ENCODE data around the gene ARID1B.

The ARID1B gene

DNA sequence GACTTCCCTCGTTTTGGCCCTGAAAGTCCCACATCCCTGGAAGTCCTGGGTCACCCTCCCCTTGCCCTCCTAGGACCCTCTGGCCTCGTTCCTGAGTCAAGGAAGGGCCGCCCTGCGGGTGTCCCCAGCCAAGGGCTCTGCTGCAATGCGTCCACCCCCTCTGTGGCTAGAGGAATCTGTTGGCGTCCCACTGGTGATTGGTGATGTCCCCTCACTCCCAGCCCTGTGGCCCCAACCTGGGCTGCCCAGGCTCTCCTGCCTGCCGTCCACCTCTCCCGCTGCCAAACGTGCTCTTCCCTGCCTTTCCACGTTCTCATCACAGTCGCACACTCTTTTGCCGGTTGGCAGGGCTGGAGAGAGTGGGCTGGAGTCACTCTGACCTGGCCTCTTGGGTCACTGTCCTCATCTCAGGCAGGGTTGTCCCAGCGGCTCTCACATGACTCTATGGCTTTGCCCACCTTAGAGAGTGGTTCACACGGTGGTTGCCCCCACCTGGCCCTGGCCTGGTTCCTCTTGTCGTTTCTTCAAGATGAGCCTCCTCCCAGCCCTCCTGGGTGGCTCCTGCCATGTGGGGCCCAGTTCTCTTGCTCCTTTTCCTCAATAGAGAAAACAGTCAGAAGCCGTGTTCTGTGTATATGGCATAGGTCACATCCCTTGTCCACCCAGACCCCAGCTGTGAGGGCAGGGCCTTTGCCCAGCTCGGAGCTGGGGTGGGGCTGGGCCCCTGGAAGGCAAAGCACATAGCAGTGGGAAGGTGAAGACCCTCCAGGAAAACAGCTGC lies 445.2 kb downstream of the ARID1B start:
- DNase-seq, result no peak

DNA sequence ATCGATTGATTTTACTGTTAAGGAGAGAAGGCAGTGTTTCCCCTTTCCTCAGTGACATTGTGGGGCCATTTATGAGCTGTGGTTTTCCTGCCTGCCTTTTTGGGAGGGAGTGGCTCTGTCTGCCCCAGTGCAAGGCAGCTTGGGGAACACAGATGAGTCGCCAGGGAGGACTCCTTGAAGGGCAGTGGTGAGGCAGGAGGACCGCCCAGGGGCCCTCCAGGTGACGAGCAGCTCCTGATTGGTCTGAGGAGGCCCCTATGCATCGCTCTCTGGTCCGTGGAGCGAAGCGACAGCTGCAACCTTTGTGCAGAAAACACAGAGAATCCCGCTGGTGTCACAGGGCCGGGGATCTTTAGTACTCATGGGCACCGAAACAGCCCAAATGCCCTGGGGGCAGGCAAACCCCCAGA lies 445.8 kb downstream of the ARID1B start:
- no peak for DNase-seq

DNA sequence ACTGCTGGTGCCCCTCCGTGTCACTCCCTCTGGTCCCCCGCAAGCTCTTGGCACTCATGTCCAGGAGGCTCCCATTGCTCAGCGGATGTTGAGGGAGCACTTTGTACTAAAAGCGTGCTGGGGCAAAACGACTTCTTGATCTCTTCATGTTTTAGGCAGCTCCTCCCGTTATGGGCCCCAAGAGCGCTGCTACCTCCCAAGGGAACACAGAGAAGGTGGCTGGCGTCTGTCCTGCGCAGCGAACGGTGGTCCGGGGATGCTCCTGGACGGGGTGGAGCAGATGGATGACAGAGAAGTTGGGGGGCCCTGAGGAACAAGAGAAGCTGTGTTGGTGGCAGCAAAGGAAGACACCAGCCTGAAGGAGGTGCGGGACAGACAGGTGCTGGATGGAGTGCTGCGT lies 446.3 kb downstream of the ARID1B start:
- no peak for DNase-seq

DNA sequence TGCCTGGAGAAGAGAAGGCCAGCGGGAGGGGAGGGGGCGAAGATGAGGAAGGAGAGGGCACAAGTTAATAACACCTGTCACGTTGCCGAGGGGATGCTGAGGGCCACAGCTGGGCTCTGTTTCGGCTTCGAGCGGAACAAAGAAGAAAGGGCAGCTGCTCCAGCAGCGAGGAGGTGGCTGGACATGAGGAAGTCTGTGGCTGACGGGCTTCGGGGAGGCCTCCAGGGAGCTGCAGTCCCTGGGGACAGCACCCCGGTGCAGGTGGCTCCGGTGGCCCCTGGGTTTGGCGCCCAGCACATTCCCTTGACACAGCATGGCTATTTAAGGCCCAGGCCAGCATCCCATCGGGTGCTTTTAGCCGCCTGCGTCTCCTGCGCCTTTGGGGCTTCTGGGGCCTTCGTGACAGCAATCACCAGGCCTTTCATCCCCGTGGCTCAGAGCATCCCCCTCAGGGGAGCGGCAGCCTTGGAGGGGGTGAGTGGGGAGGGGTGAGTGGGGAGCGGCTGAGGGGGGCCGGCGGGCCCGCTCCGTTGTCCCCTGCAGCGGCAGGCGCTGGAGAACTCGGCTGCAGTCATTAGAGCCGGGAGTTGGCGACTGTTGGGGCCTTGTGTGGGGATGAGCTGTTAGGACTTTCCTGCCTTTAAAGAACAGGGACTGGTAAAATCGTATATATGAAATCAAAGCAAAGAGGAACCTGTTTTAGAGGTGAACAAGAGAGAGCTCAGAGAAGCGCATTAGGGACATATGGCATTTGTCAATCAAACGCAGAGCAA lies 447.2 kb downstream of the ARID1B start:
- no peak for DNase-seq

DNA sequence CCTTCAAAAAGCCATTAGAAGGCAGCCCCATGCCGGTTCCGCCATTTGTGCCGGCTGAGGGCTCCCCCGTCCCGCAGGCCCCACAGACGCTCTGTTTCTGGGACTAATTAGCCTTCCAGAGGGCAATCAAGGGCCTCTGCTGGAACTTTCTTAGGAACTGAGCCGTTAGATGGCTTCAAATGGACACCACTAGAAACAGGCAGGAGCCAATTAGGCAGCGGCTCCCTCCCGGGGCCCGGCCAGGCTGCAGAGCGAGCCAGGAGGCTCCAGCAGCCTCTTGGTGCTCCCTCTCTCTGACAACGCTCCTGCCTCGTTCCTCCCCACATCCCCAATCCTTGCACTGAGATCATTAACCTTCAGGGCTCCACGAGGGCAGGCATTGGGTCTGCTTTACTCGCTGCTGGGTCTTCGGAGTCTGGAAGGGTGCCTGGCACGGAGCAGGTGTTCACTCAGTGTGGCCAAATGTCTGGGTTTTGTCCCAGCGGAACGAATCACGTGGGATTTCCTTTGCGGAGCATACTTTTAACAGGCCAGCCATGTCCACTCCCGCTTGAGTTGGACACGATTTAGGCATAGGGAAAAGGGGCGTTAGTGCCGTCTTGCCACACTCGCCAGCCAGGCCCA lies 447.9 kb downstream of the ARID1B start:
- no peak for DNase-seq

DNA sequence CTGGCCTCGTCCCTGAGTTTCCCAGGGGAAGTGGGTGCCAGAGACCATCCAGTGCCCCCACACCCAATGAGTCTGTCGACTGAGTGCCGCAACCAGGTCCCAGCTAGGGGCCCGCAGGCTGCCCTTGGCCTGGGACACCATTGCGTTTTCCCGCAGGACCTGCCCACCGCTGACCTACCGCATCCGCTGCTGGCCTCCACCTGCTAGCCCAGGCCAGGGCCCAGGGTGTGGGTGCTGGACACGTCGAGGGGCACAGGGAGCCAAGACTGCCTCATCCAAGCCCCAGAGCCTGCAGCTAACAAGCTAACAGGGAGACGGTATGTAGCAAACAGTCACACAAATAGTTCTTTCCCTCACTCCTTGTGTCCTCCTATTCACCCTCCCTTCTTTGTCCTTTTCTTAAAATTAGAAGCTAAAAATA lies 448.4 kb downstream of the ARID1B start:
- no peak for DNase-seq

DNA sequence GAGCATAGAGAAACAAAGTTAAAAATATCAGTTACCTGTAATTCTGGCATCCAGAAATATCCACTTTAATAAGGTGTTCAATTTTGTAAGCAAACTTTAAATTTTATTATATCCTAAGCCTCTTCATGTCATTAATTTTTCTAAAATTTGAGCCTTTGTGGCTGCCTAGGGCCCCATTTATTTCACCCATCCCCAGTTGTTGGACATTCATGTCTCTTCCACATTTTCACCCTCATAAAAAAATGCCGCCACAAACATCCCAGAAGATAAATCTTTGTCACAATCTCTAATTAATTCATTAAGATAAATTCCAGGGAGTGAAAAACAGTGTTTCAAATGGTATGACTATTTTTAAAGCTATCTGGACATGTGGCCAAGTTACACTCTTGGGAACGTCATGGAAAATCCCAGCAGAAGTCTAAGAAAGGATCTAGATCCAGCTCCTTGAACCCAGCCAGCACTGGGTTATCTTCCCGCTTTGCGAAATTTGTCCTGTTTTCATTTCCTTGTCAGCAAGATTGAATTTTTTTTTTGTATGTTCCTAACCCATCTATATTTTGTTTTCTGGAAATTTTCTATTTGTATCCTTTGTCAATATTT lies 448.9 kb downstream of the ARID1B start:
- no peak for DNase-seq

DNA sequence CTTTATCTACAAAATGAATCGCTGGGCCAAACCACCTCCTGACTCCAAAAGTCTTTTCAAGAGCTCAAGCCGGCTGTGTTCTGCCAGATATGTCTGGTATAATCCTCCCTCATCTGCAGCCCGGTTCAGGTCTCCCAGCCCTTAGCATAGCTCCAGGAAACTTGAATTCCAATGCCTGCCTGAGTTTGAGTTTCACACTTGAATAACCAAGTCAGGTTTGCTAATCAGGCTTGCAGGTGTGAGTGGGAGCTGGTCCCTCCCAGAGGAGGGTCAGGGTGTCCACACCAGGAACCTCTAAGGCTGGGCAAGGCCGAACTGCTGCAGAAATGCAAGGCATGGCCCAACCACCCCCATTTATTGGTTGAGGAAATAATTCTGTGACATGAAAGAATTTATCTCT lies 449.6 kb downstream of the ARID1B start:
- DNase-seq, result no peak

DNA sequence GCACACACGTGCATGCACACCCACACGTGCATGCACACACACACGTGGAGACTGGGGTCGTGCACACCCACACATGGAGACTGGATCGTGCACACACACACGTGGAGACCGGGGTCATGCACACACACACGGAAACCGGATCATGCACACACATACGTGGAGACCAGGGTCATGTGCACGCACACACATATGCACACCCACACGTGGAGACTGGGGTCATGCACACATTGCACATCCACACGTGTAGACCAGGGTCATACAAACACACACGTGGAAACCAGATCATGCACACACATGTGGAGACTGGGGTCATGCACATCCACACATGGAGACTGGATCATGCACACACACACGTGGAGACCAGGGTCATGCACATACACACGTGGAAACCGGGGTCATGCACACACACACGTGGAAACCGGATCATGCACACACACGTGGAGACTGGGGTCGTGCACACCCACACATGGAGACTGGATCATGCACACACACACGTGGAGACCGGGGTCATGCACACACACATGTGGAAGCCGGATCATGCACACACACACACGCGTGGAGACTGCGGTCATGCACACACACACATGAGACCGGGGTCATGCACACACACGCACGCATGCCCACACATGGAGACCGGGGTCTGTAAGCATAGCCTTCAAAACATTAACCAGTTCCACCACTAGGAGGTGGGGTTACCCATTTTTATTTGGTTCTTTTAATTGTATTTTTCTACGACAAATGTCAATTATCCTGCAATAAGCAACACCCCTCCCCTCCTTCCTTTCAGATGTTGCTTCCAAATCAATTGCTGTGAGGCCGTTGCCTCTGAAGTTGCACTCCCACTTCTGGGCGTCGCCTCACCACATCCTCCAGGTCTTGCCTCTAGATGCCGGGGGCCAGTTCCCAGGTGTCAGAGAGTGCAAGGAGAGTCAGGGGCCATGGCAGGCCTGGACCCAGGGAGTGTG lies 450.3 kb downstream of the ARID1B start:
- DNase-seq, result no peak

DNA sequence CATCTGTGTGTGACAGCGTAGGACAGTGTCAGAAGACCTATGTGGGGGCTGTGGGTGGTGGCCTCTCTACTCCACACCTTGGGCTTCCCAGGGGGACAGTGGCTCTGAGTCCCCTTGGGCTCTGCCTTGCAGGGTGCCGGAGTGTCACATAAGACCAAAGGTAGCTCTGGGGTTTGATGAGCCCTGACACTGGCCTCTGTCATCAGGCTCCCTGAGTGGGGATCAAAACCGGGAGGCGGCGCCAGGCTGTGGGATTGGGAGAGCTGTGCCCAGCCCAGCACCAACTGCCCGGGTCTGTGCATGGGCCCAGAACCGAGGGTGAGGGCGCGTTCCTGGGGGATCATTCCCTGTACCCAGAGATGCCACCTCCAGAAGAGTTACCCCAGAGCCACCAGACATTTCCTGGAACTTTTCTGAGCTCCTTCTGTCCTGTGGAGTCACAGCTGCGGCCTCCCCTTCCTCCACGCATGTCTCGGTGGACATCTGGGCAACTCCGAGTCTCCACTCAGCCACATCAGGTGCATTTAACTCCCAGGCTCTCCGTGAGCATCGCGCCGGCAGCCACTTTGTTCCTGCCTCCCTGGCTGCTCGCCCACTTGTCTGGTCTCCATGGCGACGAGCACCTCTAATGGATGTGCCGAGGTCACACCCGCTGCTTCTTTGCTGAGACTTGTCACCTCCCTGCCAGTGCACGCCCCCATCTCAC lies 451.4 kb downstream of the ARID1B start:
- no peak for DNase-seq

DNA sequence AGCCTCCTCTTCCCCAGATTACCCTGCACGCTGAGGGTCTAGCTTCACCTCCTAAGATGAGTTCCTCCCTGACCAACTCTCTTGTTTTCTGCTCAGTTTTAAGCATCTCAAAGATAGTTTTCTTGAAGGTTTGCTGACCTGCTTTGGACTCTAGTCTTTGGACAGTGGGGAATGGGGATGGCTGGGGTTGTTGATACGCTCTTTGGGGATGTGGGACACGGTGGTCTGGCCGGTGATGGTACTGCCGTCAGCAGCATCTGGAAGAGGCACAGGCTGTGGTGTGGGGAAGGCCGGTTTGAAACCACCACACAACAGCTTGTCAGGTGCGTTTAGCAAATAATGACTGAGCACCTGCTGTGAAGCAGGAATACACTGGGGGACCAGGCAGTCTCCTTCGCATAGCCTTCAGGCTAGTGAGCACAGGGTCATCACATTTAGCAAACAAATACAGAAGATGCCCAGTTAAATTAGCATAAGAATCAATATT lies 452.0 kb downstream of the ARID1B start:
- DNase-seq, result no peak

DNA sequence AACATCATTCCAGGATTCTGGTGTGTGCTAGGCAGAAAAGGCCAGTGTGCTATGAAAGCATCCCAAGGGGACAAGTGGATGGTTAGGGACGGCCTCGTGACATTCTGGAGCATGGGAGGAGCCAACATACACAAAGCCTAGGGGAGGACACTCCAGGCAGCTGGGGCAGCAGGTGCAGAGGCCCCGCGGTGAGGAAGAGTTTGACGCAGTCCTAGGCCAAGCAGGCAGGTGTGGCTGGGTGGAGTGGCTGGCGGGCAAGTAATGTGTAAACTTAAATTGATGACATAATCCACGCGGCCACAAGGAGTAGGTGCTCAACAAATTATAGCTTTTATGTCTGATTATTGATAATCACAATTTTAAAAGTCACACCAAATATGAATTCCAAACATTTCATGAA lies 452.5 kb downstream of the ARID1B start:
- DNase-seq, result no peak

DNA sequence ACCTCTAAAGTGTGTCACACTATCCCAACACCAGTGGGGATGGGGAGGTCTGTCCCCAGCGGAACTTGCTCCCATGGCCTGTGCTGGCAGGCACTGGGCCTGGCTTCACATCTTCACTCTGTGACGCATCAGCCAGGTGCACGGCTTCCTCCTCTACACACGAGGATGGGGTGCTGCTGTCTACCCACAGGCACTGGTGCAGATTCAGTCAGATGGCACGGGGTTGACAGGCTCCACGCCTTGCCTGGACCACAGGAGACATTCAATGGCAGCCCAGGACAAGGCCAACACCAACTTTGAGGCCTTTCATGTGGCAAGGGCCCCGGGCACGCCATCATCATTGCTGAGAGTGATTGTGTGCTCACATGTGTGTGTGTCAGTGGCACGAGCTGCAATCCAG lies 453.7 kb downstream of the ARID1B start:
- DNase-seq, result no peak

DNA sequence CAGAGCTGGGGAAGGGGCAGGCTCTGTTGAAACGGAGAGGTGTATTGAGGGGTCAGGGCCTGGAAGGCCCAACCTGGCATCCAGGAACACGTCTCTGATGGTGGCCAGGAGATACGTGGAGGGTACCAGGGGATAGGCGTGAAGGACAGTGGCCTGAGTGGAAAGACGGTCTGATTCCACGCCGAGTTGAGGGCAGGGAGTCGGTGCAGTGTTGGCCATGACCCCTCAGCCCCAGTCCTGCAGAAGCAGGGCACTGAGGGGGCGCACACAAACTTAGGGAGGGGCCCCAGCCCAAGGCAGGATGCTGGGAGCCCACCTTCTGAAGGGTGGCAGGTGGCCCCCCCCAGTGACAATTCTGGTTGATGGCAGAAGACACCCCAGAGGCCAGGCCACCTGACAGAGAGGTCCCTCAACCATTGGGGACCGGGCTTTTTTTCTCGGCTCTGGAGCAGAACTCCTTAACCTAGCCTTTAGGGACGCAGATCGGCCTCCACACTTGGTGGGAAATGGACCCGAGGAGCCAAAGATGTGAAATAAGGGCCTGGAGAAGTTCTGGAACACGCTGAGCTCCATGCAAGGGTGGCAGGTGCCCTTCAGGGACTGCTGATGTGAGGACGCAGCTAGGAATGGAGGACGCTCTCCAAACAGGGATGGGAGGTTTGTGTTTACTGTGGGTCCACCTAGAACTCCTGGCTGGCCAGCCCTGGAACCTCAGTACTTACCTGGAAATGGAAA lies 455.1 kb downstream of the ARID1B start:
- DNase-seq, result no peak

DNA sequence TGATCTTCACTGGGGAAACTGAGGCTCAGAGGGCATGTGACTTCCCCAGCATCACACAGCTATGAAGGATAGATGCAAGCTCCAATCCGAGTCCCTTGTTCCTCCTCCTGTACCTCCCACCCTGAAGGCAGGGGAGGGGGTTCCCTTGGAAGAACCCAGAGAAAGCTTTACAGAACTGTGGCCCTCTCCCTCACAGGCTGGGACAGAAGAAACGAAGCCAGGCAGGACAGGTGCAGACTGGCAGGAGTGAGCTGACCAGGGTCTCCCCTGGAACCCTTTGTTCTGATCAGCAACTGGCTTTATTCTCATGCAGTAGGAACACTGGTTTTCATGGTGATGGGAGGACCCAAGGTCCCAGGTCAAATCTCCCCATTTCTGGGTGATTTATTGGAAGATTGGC lies 456.0 kb downstream of the ARID1B start:
- DNase-seq, result no peak

DNA sequence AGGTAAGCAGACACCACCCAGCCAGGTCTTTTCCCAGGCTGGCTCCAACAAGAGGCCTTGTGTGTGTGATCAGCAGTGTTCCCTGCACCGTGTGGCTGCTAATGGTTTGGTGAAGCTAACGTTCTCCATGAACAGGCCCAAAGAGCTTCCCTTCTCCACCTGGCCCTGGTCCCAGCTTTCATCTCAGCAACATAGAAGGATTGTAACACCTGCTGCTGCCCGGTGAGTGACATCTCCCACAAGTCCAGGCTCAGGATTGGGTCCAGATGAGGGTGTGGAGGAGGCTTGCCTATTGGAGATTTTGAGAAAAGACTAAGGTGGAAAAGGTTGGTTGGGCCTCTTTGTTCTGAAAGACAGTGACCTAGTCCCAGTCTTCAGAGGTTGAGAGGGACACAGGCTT lies 456.5 kb downstream of the ARID1B start:
- DNase-seq, result no peak

DNA sequence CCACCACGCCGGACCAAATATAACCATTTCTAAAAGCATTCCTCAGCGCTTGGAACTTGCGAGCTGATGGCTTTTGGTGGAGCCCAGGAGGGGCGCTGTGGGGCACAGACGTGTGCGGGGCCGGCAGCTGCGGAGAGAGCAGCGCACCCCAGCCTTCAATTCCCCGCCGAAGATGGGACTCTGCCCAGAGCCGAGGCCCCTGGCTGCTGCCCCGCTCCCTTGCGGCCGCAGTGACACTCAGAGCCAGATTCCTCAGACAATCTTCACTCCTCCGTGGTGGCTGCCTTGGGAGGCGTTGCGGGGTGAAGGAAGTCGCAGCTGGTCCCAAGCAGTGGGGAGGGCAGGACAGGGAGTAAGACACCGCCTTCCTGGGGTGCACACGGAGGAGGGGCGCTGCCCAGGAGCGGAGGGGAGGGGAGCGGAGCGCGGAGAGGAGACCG lies 458.4 kb downstream of the ARID1B start:
- DNase-seq, result no peak

DNA sequence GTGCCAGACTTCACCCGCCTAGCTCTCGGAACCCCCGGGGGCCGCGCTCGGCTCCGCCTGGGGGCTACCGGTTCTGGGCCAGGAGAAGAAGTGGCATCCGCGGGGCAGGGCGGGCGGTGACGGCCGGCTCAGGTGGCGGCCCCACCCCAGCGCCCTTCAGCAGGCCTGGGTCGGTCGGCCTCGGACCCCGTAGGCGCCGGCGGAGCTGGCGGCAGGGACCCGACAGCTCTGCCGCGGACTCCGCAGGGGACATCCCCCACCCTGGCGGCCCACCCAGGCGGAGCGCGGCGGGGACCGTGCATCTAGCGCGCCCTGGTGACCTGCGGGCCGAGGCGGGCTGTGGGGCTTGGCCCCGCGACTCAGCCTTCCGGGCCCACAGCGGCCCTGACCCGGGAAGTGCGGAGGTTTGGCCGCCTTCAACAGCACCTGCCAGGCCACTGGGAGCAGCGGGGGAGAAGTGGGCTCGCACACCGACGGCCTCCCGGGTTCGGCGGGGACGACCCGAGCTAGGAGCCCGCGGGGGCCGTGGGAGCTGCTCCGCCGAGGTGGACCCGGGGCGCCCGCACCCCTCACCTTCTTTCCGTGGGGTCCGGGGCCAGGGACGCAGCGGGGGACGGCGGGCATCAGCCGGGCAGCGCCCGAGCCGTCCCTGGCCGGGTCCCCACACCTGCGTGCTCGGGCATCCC lies 459.0 kb downstream of the ARID1B start:
- no peak for DNase-seq

DNA sequence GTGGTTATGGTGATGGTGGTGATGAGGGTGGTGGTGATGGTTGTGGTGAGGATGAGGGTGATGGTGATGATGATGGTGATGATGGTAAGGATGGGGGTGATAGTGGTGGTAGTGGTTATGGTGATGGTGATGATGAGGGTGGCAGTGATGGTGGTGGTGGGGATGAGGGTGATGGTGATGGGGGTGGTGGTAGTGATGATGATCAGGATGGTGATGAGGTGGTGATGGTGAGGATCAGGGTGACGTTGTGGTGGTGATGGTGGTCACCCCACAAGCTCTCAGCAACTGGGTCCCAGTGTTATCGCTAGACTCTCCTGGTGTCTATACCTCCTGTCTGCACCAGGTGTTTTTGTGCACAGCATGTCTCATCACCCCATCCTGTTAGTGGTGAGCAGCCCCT lies 461.2 kb downstream of the ARID1B start:
- DNase-seq, result no peak

DNA sequence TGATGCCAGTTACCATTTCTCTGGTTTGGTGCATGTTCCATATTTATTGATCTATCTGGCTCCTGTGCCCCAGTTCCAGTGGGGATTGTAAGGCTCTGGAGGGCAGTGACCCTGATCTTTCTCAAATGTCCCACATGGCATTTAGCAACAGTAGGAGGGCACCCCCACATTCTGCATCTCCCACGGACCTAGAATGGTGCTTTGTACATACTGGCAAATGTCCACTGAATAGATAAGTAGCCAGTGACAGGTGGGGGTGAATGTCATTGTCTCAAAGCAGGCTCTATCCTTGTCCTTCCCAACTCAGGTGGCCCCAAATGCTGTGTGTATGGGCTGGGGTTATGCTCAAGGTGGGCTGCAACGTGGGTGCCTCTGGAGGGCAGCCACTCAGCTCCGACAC lies 462.0 kb downstream of the ARID1B start:
- DNase-seq, result no peak

Measured in DMS 273 treated with DMSO at 0.1 percent for 48 hours (cell line).